GM19455 (cell line): ENCODE data around the gene ARHGAP27.
A peak's percentile ranks its signal among the peaks of the same experiment; 100 is the strongest.
"Not testable (repeated sequence)": the region's sequence is repeated elsewhere in the genome, so short reads cannot be mapped to it uniquely, and the experiment has no call there.

ENCODE experiments used
- ATAC-seq: cut with Tn5 transposase; IDR thresholded peaks from one replicate; pipeline ENCODE4 v1.9.1; 2021; ENCODE audit not compliant: unreplicated experiment

ARHGAP27 gene

DNA sequence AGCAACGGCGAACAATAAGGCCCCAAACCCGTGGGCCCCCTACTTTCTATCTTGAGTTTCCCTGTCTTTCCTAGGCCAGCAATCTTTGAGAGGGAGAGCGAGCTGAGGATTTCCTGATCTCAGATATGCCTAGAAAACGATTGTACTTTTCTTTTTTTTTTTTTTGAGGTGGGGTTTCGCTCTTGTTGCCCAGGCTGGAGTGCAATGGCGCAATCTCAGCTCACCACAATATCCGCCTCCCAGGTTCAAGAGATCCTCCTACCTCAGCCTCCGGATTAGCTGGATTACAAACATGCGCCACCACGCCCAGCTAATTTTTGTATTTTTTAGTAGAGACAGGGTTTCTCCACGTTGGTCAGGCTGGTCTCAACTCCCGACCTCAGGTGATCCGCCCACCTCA lies 15.0 kb upstream of the ARHGAP27 start:
- not testable (repeated sequence) for ATAC-seq

DNA sequence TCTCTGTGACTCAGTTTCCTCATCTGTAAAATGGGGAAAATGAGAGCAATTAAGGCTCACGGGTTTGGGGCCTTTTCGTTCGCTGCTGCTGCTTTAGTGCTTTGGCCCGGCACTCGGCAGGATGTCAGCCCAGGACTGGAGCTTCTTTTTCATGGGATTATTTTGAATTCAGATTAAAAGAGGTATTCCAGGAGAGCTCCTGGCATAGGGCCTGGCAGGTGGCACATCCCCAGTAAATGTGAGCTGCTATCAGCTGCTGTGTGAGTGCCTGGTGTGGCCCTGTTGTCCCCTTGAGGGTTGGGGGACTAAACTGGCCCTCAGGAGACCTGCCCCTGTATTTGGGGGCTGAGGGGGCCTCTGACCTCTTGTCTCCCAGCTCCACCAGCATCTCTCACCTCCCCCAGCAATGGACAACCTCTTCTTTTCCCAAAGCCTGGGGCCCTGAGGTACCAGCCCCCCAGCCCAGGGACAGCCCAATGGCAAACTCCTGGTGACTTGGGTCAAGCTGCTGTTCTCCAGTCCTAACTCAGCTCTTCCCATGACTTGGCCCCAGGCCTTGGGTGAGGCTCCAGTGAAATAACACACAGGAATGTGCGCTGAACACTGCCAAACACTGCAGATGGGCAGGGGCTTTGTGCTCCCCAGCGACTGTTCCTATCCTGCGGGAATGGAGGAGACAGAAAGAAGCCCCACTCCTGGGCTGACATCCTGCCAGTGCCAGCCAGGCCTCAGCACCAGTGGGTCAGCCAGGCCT lies 14.4 kb upstream of the ARHGAP27 start:
- ATAC-seq = not testable (repeated sequence)

DNA sequence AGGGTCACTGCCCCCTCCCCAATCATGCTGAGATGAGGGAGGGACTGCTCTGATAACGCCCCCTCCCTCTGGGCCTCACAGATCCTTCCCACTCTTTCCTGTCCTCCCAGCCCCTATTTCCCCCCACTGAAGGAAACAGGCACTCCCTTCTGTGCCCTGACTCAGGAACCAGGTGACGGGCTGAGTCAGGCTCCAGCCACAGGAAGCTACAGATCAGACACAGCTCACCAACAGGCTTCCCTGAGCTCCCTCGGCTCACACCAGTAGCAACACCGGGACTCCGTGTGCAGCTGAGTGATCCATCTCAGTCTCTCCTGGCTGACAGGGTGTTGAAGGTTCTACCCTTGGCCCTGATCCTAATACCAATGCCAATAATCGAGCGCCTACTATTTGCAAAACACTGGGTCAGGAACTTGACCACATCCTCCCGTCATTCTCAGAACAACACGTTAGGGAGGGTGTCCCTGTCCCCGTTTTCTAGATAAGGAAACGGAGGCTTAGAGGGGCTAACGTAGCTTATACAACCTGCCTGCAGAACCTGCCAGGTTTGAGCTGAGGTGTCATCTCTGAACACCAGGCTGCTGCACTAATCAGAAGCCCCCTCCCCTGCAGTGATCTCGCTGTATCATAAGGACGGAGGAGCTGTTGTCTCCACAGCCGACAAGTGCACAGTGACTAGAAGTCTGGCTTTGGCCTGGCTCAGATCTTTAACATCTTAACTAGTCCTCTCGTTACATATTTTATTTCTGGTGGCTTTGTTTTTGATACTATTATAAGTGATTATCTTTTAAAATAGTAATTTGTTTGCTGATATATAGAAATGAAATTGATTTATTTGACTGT lies 13.5 kb upstream of the ARHGAP27 start:
- ATAC-seq = not testable (repeated sequence)

DNA sequence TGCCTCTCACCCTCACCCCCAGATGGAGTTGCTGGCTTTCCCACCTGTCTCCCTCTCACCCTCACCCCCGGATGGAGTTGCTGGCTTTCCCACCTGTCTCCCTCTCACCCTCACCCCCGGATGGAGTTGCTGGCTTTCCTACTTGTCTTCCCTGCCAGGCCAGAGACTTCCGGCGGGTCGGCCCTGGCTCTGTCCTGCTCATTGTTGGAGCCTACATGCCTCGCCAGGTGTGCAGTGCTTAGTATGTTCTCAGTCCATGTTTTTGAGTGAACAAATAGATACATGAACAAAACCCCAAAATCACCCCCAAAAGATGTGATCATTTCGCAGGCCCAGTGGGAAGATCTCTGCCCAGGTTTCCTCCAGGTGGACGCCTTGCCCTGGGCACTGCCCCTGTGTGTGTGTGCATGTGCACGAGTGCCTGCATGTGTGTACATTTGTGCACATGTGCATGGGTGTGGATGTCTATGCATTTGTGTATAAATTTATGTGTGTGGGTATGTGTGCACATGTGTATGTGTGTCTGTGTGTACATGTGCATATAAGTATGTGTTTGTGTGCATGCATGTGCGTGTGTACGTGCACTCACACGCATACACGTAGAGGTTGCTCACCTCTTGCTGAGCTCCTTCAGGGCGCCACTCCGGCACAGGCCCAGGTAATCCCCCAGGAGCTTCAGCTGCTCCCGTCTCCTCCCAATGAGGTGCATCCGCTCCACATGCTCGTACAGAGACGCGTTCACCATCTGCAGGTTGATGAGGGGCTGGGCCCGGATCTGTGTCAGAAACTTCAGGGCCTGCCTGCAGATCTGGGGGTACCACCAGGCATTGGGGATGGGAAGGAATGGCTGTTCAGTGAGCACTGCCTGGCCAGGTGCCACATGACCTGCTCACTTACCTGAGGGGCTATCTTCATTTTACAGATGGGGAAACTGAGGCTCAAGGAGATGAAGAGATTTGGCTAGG lies 12.5 kb upstream of the ARHGAP27 start:
- not testable (repeated sequence) for ATAC-seq

- not testable (repeated sequence) for ATAC-seq
Measured at GRCh38 chr17:45444301-45444700, 11.6 kb upstream of the ARHGAP27 start.

DNA sequence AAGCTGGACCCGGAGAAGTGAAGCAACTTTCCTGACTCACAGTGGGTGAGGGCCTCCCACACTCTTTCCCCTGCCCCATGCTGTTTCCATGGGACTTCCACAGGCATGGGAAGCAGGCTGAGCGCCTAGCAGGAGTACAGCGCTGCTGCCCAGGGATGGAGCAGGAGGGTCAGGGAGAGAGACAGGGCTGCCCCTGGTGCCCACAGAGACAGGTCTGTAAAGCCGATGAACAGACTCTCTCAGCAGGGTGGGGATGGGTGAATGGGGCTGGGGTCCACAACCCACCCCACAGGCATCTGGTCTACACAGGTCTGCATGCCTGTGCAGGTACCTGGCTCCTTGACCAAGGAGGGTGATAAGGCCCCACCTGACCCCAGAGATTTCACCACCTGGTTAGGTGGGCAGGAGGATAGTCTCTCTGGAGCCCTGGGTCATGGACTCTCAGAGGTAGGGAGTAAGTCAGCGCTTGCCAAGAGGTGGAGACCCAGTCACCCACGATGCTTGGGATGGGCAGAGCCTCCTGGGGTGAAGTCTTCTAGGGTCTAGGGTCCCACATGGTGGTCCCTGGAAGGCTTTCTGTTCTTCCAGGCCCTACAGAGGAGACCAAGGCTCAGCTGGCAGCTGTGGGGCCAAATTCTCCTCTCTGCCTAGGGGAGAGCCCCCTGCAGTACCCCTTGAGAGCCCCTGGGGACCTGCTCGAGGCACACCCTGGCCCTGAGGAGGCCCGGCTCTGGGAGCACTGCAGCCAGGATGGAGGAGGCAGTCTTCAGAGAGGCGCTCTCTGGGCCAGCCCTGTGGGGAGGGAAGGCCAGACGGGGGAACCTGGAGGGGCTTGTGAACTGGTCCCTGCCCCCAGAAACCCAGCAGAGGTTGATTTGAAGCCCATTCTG lies 10.9 kb upstream of the ARHGAP27 start:
- not testable (repeated sequence) for ATAC-seq

- no peak for ATAC-seq
Measured at GRCh38 chr17:45441526-45442310, 9.0 kb upstream of the ARHGAP27 start.

- peak; percentile 75 for ATAC-seq
Measured at GRCh38 chr17:45440839-45441515, 8.3 kb upstream of the ARHGAP27 start.

DNA sequence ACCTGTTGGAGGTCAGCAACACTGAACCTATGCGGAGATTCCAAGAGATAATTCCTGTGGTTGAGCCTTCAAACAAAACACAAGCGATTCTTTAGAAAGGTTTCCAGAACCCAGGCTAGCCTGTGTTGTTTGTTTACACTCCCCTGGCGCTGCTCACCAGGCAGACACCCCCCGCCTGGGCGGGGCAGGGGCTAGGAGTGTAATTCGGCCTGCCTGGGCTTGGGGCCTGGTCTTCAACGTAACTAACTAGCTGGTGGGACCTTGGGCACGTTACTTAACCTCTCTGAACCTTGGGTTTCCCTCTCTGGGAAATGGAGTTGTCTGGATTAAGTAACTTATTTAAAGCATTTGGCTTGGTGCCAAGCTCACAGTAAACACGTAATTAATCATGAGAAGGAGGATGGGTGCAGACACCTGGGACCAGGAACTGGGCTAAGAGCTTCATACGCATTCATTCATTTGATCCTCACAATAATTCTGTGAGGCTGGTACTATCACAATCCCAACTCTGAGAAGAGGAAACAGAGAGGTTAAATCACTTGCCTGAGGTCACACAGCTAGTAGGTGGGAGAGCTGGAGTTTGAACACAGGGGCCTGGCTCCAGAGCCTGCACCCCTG lies 7.6 kb upstream of the ARHGAP27 start:
- ATAC-seq = no peak

DNA sequence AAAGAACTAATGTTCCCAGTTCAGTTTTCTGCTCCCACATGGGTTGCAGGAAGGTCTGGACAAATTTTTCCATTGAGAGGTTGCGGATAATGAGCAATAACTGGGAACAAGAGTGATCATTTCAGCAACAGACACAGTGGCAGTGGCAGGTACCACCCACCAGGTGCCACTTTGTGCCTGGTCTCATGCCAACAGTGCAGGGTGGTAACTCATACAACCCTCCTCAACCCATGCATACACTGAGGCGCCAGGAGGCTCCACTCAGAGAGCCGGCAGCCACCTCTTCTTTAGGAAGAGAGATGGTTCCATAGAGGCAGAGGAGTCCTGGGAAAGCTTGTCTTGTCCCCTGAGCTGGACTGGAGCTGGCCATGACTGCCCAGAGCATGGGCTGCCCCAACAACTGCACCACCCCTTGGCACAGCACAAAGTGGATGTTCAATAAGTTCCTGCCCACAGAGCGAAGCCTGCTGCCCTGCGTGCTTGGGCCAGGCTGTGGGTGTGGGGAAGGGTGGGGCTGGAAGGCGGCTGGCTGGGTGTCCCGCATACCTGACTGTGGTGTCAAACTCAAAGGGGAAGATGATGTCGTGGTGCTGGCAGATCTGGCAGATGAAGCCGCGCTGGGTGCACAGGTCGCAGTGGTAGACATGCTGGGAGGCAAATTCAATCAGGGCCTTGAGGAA lies 6.4 kb upstream of the ARHGAP27 start:
- ATAC-seq = no peak

DNA sequence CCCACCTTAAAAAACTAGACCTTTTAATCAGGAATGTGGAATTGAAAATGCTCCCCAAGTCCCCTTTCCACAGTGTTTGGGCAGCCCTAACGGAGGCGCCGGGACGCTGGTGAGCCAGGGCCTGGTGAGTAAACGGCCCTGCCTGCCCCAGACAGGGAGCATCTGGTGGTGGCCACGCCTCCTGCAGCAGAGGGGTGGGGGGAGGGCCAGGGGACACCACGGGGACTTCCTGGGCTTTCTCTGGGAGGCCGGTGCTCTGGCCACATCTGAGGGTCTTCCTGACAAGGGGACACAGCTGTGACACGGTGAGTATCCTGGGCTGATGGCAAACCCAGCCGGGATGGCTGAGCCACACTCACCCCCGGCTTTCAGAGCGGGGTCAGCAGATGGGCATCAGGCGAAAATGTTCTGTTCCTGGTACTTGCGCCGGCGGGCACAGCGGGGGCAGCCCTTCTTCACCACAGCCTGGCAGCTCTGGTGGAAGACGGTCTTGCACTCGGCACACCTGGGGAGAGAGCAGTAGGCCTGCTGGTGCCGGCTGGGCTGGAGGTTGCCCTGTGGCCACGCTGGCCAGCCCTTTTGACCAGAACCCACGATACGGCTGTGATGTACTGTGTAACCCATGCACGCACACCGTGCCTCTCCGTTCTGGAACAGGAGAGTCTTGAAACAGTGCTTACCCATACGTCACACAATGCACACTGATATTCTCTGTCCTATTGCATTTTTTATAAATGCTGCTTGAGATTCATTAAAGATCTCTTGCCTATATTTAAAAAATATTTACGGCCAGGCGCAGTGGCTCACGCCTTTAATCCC lies 5.0 kb upstream of the ARHGAP27 start:
- no peak for ATAC-seq

DNA sequence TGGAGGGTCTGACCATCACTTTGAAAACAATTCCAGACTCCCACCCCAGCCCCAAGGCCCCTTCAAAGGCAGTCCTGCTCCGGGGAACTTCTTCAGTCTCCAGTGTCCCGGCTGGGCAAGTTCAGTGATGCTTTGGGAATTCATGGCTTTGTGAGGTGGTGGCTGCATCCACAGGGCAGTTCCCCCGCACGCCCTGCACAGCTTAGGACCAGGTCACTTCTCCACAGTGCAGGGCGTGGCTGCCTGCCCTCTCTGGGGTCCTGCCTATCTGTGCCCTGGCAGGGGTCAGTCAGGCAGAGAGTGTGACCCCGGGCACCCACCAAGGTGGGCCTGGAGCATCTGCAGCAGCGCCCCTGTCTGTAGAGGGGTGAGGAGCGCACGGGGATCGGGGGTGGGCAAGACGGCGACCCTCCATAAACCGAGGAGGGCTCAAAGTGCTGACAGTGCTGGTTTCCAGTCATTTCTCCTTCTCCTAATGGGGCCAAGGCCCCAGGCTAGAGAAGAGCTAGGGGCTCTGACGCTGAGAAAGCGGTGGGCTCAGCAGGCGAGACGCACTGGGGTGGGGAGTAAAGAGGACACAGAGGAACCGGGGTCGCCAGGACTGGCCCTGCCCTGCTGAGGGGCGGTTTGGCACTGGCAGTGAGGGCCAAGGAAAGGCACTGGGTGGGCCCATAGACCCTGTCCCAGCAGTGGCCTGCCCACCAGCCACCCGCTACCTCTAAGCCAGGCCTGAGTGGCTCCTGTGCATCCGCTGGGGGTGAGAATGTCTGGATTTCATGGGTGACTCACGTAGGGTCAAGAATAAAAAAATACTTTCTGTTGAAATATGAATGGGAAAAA lies 4.2 kb upstream of the ARHGAP27 start:
- ATAC-seq = no peak

- ATAC-seq = no peak
Measured at GRCh38 chr17:45436161-45436560, 3.5 kb upstream of the ARHGAP27 start.

DNA sequence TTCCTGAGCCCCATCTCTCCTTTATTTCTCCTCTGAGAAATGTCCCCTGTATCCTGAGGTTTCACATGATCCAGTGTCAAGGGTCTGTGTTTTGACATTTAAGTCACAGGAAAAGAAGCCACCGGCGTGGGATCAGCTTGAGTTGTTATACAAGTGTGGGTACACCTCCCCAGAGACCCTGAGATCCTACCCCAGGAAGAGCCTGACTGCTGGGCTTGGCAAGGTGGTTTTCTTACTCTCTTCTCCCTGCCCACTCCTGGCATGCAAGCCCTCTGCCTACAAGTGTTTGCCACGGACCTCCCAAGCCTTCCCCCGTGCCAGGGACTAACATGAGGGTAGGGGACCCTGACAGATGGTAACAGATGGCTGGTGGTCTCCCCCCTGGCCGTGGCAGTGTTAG lies 2.8 kb upstream of the ARHGAP27 start:
- no peak for ATAC-seq

DNA sequence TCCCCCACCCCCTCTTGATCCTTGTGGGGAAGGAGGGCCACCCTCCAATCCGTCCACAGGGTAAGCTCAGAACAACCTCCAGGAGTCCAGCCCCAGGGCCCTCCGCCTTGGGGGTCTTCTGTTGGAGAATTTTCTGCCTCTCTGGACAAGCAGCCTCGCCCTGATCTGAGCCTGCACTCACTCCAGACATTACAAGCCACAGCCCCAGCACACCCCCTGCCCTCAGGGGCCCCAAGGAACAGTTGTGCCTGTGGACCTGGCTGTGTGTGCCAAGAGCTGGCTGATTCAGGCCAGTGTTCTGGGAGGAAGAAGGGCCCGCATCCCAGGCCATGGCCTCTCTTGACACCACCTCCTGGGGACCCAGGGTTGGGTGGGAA lies 477 bp upstream of the ARHGAP27 start:
- ATAC-seq = no peak
